Neural cell (in vitro differentiated cells): Measurements from ENCODE around the gene CRYZ.
"Not testable (repeated sequence)": the region's sequence is repeated elsewhere in the genome, so short reads cannot be mapped to it uniquely, and the experiment has no call there.

Experiments
- CTCF ChIP-seq: fragments of 450-650 bp; IDR thresholded peaks from 2 replicates; pipeline ENCODE4 v1.5.1; 2014; ENCODE audit warnings: antibody characterized with exemption, mild to moderate bottlenecking, moderate library complexity; ENCODE audit not compliant: poor library complexity, severe bottlenecking
- EP300 ChIP-seq: fragments of 450-650 bp; conservative IDR thresholded peaks from 2 replicates; pipeline ENCODE4 v1.6.1; 2014; ENCODE audit warnings: antibody characterized with exemption, mild to moderate bottlenecking, moderate library complexity; ENCODE audit not compliant: poor library complexity, severe bottlenecking
- POLR2AphosphoS5 ChIP-seq: IDR thresholded peaks from 2 replicates; pipeline ENCODE4 v1.6.1; 2012
- RAD21 ChIP-seq: fragments of 450-650 bp; conservative IDR thresholded peaks from 2 replicates; pipeline ENCODE4 v1.6.1; 2014; ENCODE audit warnings: antibody characterized with exemption, mild to moderate bottlenecking, moderate library complexity

- not testable (repeated sequence) for TF ChIP-seq CTCF, POLR2AphosphoS5, RAD21, EP300
Observed at GRCh38 chr1:74732071-74732946, 541 bp downstream of the CRYZ start.
